Measurements from ENCODE around the gene C5orf24. TPM values are rescaled to one million over a fixed set of nuclear protein-coding genes. Genes with fewer than 3 reads are reported as not detected.

Gene C5orf24
- total and polyA plus RNA-seq, 10 of the 15 experiments (the other 5 are each of a cell fraction or from before 2014, with no cell fraction given): 5.4 to 26.8 (median 15.6) TPM

- TF ChIP-seq ELK1 (IDR thresholded peaks at IDR 0.05; ENCODE audit: low read depth, low read length) (no peak), NFIC (IDR thresholded peaks at IDR 0.05; ENCODE audit: low read depth, low read length) (0 out of 2 replicates have a peak, but pooled peaks have one; percentile 19), POLR2AphosphoS2 (IDR thresholded peaks at IDR 0.05; ENCODE audit: low read depth, low read length) (peak; percentile 95), ZNF207 (IDR thresholded peaks at IDR 0.05; ENCODE audit: borderline replicate concordance) (0 out of 2 replicates have a peak, but pooled peaks have one; percentile 87), ZBTB11 (CRISPR knock-in tag; IDR thresholded peaks at IDR 0.05) (peak; percentile 35; the same call in 1 of the 2 replicates), EED (IDR thresholded peaks at IDR 0.05; ENCODE audit: low read depth) (0 out of 2 replicates have a peak, but pooled peaks have one; percentile 10), RBBP5 (conservative IDR thresholded peaks at IDR 0.05) (no peak), MAX (IDR thresholded peaks at IDR 0.05; ENCODE audit: low read depth, low read length) (peak; percentile 81; the same call in 1 of the 2 replicates), RELB (IDR thresholded peaks at IDR 0.05; ENCODE audit: low read depth) (peak; percentile 22; the same call in 1 of the 2 replicates), TARDBP (IDR thresholded peaks at IDR 0.05; ENCODE audit: borderline replicate concordance) (no peak), SKIL (IDR thresholded peaks at IDR 0.05; ENCODE audit: low read depth, poor library complexity, severe bottlenecking) (no peak), BACH1 (IDR thresholded peaks at IDR 0.05; ENCODE audit: borderline replicate concordance) (peak; percentile 96), EP300 (IDR thresholded peaks at IDR 0.05; ENCODE audit: borderline replicate concordance in 1 of 2, control insufficient read depth in 1 of 2, low read depth in 2 of 2, low read length in 2 of 2) (no peak), TBL1XR1 (IDR thresholded peaks at IDR 0.05; ENCODE audit: low read depth, low read length) (peak; percentile 41; the same call in 1 of the 2 replicates), HDAC6 (IDR thresholded peaks at IDR 0.05; ENCODE audit: unreplicated experiment) (peak; percentile 79), ZBED1 (IDR thresholded peaks at IDR 0.05; ENCODE audit: borderline replicate concordance) (no peak), SMARCA5 (IDR thresholded peaks at IDR 0.05) (peak; percentile 70; the same call in 1 of the 2 replicates)
Observed at GRCh38 chr5:134845852-134846640, at the start of gene C5orf24 (continued).

All from GM12878 (cell line).